Measurements from ENCODE around the gene GTF3A. TPM values are rescaled to one million over a fixed set of nuclear protein-coding genes. Genes with fewer than 3 reads are reported as not detected.

The GTF3A gene
- total and polyA plus RNA-seq, 8 donors = 53.4 to 220 (median 117) TPM

DNA sequence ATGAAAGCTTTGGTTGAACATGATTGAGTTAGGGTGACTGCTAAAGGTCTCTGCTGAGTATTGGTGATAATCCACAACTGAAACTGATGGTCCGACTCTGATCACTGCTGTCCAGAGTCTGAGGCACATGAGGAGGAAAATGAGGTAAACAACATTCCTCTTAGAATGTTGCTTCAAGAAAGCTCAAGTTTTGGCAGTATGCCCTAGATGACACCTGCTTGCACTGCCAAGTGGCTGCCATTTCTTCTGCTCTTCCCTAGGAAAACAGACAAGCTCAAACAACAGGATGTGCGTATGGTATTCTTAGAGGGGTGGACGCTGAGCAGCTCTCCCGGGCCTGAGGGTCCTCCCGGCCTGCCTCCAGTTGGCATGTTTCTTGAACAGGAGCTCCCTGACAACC lies 41.2 kb downstream of the GTF3A start:
- intact Hi-C loops (cut with DNase I; ENCODE audit: low total_unique reads) = no loop called here
- WGBS, 5 donors = 45 to 83% (median 77%) methylated on average over 5 of the region's 5 CpGs
- no peaks in the 10 kb centered on the region for H3K9me3 ChIP-seq
- no peak overlapping the region for H3K4me3 ChIP-seq
- DNase-seq = no peak
- H3K27ac ChIP-seq = no peak overlapping the region
- peaks cover 0 to 3% (median 0%) of the 10 kb centered on the region in 3 donors for H3K27me3 ChIP-seq
- no peaks in the 10 kb centered on the region for H3K36me3 ChIP-seq
- no peak for TF ChIP-seq POLR2A (IDR thresholded peaks at IDR 0.05)
- no peak for TF ChIP-seq POLR2AphosphoS5 (IDR thresholded peaks at IDR 0.05)
- TF ChIP-seq CTCF (IDR thresholded peaks at IDR 0.05) = no peak
- no peak for TF ChIP-seq EP300 (IDR thresholded peaks at IDR 0.05)
- H3K4me1 ChIP-seq = peaks cover 0 to 18% (median 0%) of the 10 kb centered on the region in 4 donors

DNA sequence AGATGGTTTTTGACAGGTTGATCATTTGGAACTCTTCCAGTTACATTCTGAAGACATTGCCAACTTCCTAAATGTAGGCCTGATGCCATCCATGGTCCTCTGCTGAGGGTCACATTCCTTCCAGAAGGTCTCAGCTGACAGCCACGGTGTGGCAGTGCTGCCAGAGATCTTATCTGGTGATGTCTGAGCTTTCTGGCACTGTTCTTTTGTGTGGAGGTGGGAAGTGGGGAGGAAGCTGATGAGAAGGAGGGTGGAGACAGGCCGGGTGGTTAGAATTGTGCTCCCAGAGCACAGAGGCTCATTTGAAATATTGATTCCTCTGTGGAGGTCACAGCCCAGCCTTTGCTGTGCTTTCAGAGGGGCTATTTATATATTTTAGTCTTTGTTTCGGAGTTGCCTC lies 42.1 kb downstream of the GTF3A start:
- no peaks in the 10 kb centered on the region for H3K9me3 ChIP-seq
- 8 to 41% (median 35%) methylated on average over 3 of the region's 3 CpGs for whole genome bisulfite sequencing, 5 donors
- H3K4me1 ChIP-seq = peaks cover 0 to 18% (median 0%) of the 10 kb centered on the region in 4 donors
- no peaks in the 10 kb centered on the region for H3K36me3 ChIP-seq
- DNase-seq = no peak
- intact Hi-C loops (cut with DNase I; ENCODE audit: low total_unique reads) = no loop called here
- no peak for TF ChIP-seq EP300 (IDR thresholded peaks at IDR 0.05)
- TF ChIP-seq CTCF (IDR thresholded peaks at IDR 0.05) = no peak
- no peak for TF ChIP-seq POLR2AphosphoS5 (IDR thresholded peaks at IDR 0.05)
- no peak for TF ChIP-seq POLR2A (IDR thresholded peaks at IDR 0.05)
- H3K4me3 ChIP-seq = no peak overlapping the region
- H3K27ac ChIP-seq = no peak overlapping the region
- H3K27me3 ChIP-seq = no peaks in the 10 kb centered on the region

GRCh38 chr13:27470075-27470820 lies 45.8 kb downstream of the GTF3A start:
- TF ChIP-seq CTCF (IDR thresholded peaks at IDR 0.05) (no peak), POLR2A (IDR thresholded peaks at IDR 0.05) (no peak), EP300 (IDR thresholded peaks at IDR 0.05) (no peak), POLR2AphosphoS5 (IDR thresholded peaks at IDR 0.05) (no peak)
- Histone ChIP-seq H3K27me3 (no peaks in the 10 kb centered on the region), H3K4me3 (no peak overlapping the region), H3K36me3 (no peaks in the 10 kb centered on the region), H3K27ac (no peak overlapping the region), H3K4me1 (peaks cover 0 to 11% (median 0%) of the 10 kb centered on the region in 4 donors), H3K9me3 (no peaks in the 10 kb centered on the region)
- DNase-seq = no peak
- intact Hi-C loops (cut with DNase I; ENCODE audit: low total_unique reads) = no loop called here
- 64 to 81% (median 71%) methylated on average over 5 of the region's 5 CpGs for WGBS, 5 donors

GRCh38 chr13:27472441-27472840 lies 48.0 kb downstream of the GTF3A start:
- no peak for TF ChIP-seq CTCF (IDR thresholded peaks at IDR 0.05)
- TF ChIP-seq POLR2AphosphoS5 (IDR thresholded peaks at IDR 0.05) = no peak
- TF ChIP-seq POLR2A (IDR thresholded peaks at IDR 0.05) = no peak
- TF ChIP-seq EP300 (IDR thresholded peaks at IDR 0.05) = no peak
- no peak overlapping the region for H3K27ac ChIP-seq
- DNase-seq = no peak

More at GRCh38 chr13:27472441-27472840, 48.0 kb downstream of the GTF3A start:
- H3K36me3 ChIP-seq = no peaks in the 10 kb centered on the region
- H3K9me3 ChIP-seq = no peaks in the 10 kb centered on the region
- H3K4me3 ChIP-seq = no peak overlapping the region
- 80 to 88% (median 83%) methylated on average over 1 to 2 of the region's 2 CpGs; no CpG with 5 or more reads in 1 of the 5 donors for WGBS, 5 donors
- peaks cover 0 to 5% (median under 1%) of the 10 kb centered on the region in 4 donors for H3K4me1 ChIP-seq
- intact Hi-C loops (cut with DNase I; ENCODE audit: low total_unique reads) = no loop called here
- H3K27me3 ChIP-seq = no peaks in the 10 kb centered on the region

Measured in stomach (tissue), 9 donors.